Anterior cingulate cortex (tissue), 58 donors: Measurements from ENCODE around the gene KCNK6.
"Not testable (repeated sequence)": the region's sequence is repeated elsewhere in the genome, so short reads cannot be mapped to it uniquely, and the experiment has no call there.

Experiments
- DNase-seq, 58 donors: peaks; one replicate each; lab custom pipeline; 2025; lab: John Stamatoyannopoulos, UW

Gene KCNK6

DNA sequence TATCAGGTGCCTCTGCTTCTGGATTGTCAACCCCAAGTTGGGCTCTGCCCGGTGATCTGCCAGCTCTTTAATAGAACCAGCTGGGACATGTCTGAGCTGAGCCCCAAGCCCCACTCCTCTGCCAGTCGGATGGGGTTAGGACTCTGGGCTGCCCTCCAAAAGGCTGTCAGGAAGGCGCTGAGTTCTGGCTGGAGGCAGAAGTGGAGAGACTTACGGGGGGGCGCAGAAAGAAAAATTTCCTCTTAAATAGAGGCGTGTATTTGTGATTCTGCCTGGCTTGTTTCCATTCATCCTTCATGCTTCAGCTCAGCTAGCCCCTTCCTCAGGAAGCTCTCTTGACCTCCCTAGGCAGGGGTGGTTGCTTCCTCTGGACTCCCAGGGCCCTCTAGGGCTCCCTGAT is 985 bp upstream of the KCNK6 start:
- DNase-seq: peak in 2 of 58 donors; percentile 6

- no peak for DNase-seq
Observed at GRCh38 chr19:38320969-38321339, 1.3 kb downstream of the KCNK6 start.

- peak in 2 of 58 donors; percentile 14 to 23 for DNase-seq
Observed at GRCh38 chr19:38321646-38322196, 2.1 kb downstream of the KCNK6 start.

DNA sequence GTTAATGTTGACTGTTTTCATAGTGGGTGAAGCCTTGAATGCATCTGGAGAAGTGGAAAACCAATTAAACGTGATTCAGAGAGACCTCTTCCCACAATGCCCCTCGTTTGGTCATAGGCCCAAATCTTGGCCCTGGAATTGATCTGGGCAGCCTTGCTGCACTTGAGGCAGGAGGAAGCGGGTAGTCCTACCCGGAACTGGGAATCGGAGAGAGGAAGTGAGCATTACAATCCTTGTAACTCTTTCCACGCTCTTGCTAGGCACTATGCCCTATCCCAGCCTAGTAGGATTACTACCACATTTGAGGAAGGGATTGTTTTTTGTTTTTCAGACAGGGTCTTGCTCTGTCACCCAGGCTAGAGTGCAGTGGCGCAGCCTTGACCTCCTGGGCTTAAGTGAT is 3.6 kb downstream of the KCNK6 start:
- no peak for DNase-seq

- DNase-seq: no peak
Observed at GRCh38 chr19:38324431-38324830, 4.8 kb downstream of the KCNK6 start.

- no peak for DNase-seq
Observed at GRCh38 chr19:38326591-38326990, 6.9 kb downstream of the KCNK6 start.

- no peak for DNase-seq
Observed at GRCh38 chr19:38329651-38330050, 10.0 kb downstream of the KCNK6 start.

DNA sequence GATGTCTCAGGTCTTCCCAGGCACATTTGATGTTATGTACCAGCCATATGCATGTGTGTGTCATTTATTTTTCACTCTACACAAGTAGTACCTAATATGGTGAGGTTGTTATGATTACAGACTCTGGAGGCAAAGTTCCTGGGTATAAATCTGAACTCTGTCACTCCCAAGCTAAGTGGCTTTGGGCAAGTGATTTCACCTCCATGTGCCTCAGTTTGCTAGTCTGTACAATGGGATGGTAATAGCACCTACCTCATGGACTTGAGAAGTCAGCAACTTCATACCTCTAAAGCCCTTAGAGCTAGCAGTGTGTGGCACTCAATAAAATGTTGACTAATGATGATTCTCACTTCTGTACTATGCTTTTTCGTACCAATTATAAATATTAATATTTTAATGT is 12.1 kb downstream of the KCNK6 start:
- no peak for DNase-seq

- no peak for DNase-seq
Observed at GRCh38 chr19:38333245-38333644, 13.6 kb downstream of the KCNK6 start.

DNA sequence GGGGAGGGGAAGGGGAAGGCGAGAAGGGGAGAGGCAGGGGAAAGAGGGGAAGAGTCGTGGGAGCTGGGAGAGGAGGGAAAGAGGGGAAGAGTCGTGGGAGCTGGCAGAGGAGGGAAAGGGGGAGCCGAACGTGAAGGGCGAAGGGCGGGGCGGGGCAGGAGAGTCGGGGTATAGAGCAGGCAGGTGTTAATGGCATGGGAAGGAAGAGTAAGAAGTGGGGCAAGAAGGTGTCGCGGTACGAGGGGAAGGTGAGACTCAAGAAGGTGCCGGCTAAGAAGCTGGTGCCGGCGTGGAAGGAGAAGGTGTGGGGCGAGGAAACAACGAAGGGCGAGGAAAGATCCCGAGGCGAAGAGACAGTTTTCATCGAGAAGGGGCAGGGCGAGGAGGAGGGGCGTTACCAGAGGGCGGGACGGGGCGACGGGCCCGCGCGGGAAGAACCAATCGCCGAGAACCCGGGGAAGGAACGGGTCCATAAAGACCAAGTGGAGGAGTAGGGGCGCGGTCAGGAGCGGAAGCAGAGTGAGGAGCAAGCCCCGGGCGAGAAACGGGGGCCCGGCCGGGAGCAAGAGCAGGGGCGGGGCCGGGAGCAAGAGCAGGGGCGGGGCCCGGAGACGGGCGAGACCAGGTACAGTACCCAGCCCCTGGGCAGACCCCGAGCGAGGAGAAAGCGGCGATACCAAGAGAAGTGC is 16.4 kb downstream of the KCNK6 start:
- DNase-seq: peak; percentile 50 to 98 (median 91)

DNA sequence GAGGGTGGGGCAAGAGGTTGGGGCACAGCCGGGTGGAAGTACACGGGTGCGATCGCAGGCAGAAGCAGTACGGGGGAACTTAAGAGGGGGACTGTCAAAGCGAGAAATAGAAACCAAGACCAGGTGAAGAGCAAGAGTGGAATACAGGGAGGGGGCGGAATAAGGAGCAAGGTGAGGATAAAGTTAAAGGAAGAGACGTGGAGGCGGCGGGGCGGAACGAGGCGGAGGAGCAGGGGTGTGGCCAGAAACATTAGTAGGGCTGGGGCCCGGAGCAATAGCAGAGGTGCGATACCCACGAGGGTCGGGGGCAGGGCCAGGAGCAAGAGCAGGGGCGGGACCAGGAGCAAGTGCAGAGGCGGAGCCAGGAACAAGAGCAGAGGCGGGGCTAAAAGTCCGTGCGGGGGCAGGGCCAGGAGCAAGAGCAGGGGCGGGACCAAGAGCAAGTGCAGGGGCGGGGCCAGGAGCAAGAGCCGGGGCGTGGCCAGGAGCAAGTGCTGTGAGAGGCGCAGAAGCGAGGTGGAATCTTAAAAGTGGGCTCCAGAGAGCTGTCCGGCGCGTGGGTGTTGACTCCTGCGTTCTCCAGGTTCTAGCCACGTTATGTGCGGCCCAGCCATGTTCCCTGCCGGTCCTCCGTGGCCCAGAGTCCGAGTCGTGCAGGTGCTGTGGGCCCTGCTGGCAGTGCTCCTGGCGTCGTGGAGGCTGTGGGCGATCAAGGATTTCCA is 17.2 kb downstream of the KCNK6 start:
- peak in 57 of 58 donors; percentile 19 to 95 (median 82) for DNase-seq

GRCh38 chr19:38337360-38337653 is 17.7 kb downstream of the KCNK6 start:
- peak in 1 of 58 donors; percentile 57 for DNase-seq

- DNase-seq: not testable (repeated sequence)
Observed at GRCh38 chr19:38339011-38339410, 19.4 kb downstream of the KCNK6 start.

GRCh38 chr19:38340927-38341326 is 21.3 kb downstream of the KCNK6 start:
- DNase-seq: no peak

DNA sequence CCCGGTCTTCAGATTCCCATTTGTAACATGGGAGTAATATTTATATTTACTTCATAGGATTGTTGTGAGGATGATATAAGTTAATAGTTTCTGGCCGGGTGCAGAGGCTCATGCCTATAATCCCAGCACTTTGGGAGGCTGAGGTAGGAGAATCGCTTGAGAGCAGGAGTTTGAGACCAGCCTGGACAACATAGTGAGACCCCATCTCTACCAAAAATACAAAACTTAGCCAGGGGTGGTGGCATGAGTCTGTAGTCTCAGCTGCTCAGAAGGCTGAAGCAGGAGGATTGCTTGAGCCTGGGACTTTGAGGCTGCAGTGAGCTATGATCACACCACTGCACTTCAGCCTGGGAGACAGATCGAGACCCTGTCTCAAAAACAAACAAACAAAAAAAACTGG is 27.2 kb downstream of the KCNK6 start:
- no peak for DNase-seq

- DNase-seq: no peak
Observed at GRCh38 chr19:38350883-38351282, 31.2 kb downstream of the KCNK6 start.

GRCh38 chr19:38351865-38352395 is 32.3 kb downstream of the KCNK6 start:
- DNase-seq: no peak

GRCh38 chr19:38352611-38353010 is 33.0 kb downstream of the KCNK6 start:
- DNase-seq: peak in 2 of 58 donors; percentile 2 to 6

DNA sequence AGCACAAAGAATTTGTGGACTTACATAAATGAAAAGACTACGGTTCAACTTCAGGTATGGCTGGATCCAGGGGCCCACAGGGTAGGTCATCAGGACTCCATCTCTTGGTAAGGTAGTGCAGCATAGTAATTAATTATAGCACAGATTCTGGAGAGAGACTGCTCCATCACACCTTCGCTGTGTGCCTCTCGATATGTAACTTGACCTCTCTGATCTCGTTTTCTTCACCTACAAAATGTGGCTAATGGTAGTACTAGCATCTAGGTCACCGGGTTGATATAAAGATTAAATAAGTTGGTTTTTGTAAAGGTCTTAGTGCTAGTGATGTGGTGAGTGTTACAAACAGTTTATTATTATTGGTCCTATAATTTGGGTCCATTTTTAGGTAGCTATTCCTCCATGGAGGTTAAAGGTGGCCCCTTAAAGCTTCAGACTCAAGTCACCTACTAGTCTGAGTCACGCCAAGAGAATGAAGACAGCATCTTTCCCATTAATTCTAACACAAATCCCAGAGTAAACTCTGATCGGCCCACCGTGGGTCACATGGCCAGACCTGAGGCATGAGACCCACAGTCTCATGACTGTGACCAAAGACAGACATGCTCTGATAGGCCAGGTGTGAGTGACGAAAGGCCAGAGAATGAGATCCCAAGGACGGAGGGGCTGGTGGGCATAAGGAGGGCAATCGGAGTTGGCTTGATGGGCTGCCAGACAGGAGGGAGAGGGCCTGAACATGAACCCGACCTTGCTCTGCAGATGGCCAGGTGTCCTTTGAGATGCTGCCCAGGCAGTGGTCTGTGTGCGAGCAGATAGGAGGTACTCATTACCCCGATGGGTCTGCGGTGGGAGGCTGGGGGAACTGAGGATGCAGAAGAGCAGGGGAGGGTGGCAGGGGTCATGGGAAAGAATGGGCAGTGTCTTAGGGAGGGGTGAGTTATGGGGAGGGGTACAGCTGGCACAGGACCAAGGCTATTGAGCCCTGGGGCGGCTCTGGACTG is 36.4 kb downstream of the KCNK6 start:
- DNase-seq: no peak

DNA sequence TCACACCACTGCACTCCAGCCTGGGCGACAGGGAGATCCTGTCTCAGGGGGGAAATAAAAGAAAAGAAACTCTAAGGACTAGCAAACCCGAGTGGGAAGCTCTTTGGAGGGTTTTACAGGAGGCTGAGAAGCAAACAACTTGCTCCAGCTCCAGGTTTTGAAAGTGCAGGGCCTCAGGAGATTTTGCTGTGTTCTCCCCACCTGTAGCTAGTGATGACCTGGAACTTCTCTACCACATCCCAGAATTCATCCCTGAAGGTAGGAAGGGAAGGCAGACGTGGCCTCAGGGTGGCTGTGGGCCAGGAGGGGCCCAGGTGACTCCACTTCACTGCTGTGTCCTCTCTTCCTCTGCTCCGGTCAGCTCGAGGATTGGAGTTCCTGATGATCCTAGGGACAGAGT is 38.4 kb downstream of the KCNK6 start:
- DNase-seq: no peak
